GM23338 (cell line): ENCODE measurements around the gene RSU1. TPM values are rescaled to one million over a fixed set of nuclear protein-coding genes. Genes with fewer than 3 reads are reported as not detected.

Source experiments
- ATAC-seq: fragments of 200-7000 bp; cut with Tn5 transposase; 3 replicates; pipeline ENCODE4 v1.9.1; 2020
- DNase-seq: peaks from one replicate; pipeline ENCODE4 v3.0.0-alpha.2; 2015; ENCODE audit warnings: low spot score
- H2AFZ ChIP-seq: fragments of 200-600 bp; sonication (generic); 2 replicates; pipeline ENCODE4 v1.8.0; 2016; ENCODE audit warnings: antibody characterized with exemption, mild to moderate bottlenecking, moderate library complexity
- H3F3A ChIP-seq: fragments of 200-600 bp; sonication (generic); replicated peaks from 2 replicates; pipeline ENCODE4 v1.8.0; 2017; ENCODE audit warnings: antibody characterized with exemption, mixed run types, low read depth
- H3K27ac ChIP-seq: fragments of 200-600 bp; sonication (generic); 2 replicates; pipeline ENCODE4 v1.6.1; 2016; ENCODE audit warnings: low read depth
- H3K27me3 ChIP-seq: fragments of 200-600 bp; sonication (generic); 2 replicates; pipeline ENCODE4 v1.8.0; 2016; ENCODE audit warnings: mild to moderate bottlenecking, mixed run types, moderate library complexity; ENCODE audit not compliant: insufficient read depth
- H3K36me3 ChIP-seq: fragments of 200-600 bp; sonication (generic); 2 replicates; pipeline ENCODE4 v1.8.0; 2016; ENCODE audit warnings: mild to moderate bottlenecking; ENCODE audit not compliant: insufficient read depth
- H3K4me1 ChIP-seq: fragments of 200-600 bp; sonication (generic); 2 replicates; pipeline ENCODE4 v1.8.0; 2016; ENCODE audit warnings: mild to moderate bottlenecking, moderate library complexity; ENCODE audit not compliant: insufficient read depth
- H3K4me2 ChIP-seq: fragments of 200-600 bp; sonication (generic); 2 replicates; pipeline ENCODE4 v1.7.1; 2017; ENCODE audit warnings: mixed run types
- H3K4me3 ChIP-seq: fragments of 200-600 bp; sonication (generic); 2 replicates; pipeline ENCODE4 v1.6.1; 2016; ENCODE audit warnings: mixed run types
- H3K79me2 ChIP-seq: fragments of 200-600 bp; sonication (generic); replicated peaks from 2 replicates; pipeline ENCODE4 v1.8.0; 2017; ENCODE audit warnings: mild to moderate bottlenecking; ENCODE audit not compliant: insufficient read depth
- H3K9me2 ChIP-seq: fragments of 200-600 bp; sonication (generic); 2 replicates; pipeline ENCODE4 v1.8.0; 2017; ENCODE audit not compliant: insufficient read depth
- H4K20me1 ChIP-seq: fragments of 200-600 bp; sonication (generic); replicated peaks from 2 replicates; pipeline ENCODE4 v1.8.0; 2017; ENCODE audit warnings: mild to moderate bottlenecking; ENCODE audit not compliant: insufficient read depth
- H3K27ac Mint-ChIP-seq: 2 replicates; pipeline ENCODE4 v1.8.0; 2020; ENCODE audit warnings: inconsistent platforms, mild to moderate bottlenecking, moderate library complexity, mixed read lengths
- H3K27me3 Mint-ChIP-seq: 3 replicates; pipeline ENCODE4 v1.8.0; 2022; ENCODE audit warnings: low read depth, mild to moderate bottlenecking, moderate library complexity, mixed read lengths, inconsistent platforms; ENCODE audit not compliant: insufficient read depth, poor library complexity
- H3K36me3 Mint-ChIP-seq: 3 replicates; pipeline ENCODE4 v1.8.0; 2021; ENCODE audit warnings: low read depth, mild to moderate bottlenecking, inconsistent platforms, moderate library complexity, mixed read lengths
- H3K4me1 Mint-ChIP-seq: 3 replicates; pipeline ENCODE4 v1.8.0; 2020; ENCODE audit warnings: mild to moderate bottlenecking, inconsistent platforms, mixed read lengths
- H3K4me3 Mint-ChIP-seq: 3 replicates; pipeline ENCODE4 v1.8.0; 2021; ENCODE audit warnings: moderate library complexity, mild to moderate bottlenecking, inconsistent platforms, mixed read lengths
- H3K9me3 Mint-ChIP-seq: 3 replicates; pipeline ENCODE4 v1.8.0; 2020; ENCODE audit warnings: moderate library complexity, mild to moderate bottlenecking, inconsistent platforms, mixed read lengths
- CREB1 ChIP-seq: fragments of 250-450 bp; sonication (Bioruptor Pico); IDR thresholded peaks from 2 replicates; pipeline ENCODE4 v1.5.0; 2020; ENCODE audit warnings: low read depth, mild to moderate bottlenecking, moderate library complexity
- CTCF ChIP-seq, 2 experiments: fragments of 200-600 bp in 1 of 2; sonication (generic) in 1 of 2; conservative IDR thresholded peaks; 2 replicates each; pipeline versions ENCODE4 v1.5.1 to v1.6.1; 2016 to 2017; ENCODE audit warnings: antibody characterized with exemption in 2 of 2, low read depth in 2 of 2, mild to moderate bottlenecking in 2 of 2, moderate library complexity in 1 of 2
- ETS1 ChIP-seq: IDR thresholded peaks from 2 replicates; pipeline ENCODE4 v1.6.1; 2016; ENCODE audit warnings: antibody characterized with exemption
- EZH2 ChIP-seq: fragments of 200-600 bp; sonication (generic); IDR thresholded peaks from one replicate; pipeline ENCODE4 v1.8.0; 2017; ENCODE audit warnings: antibody characterized with exemption, mild to moderate bottlenecking, low read depth; ENCODE audit not compliant: unreplicated experiment
- EZH2phosphoT487 ChIP-seq: fragments of 200-600 bp; sonication (generic); IDR thresholded peaks from one replicate; pipeline ENCODE4 v1.8.1; 2018; ENCODE audit warnings: antibody characterized with exemption; ENCODE audit not compliant: unreplicated experiment
- JUNB ChIP-seq: IDR thresholded peaks from one replicate; pipeline ENCODE4 v1.6.1; 2016; ENCODE audit warnings: antibody characterized with exemption; ENCODE audit not compliant: unreplicated experiment
- NANOG ChIP-seq: IDR thresholded peaks from 2 replicates; pipeline ENCODE4 v1.6.1; 2016; ENCODE audit warnings: antibody characterized with exemption, borderline replicate concordance
- POLR2AphosphoS5 ChIP-seq: IDR thresholded peaks from 2 replicates; pipeline ENCODE4 v1.6.1; 2016; ENCODE audit warnings: antibody characterized with exemption, low read depth
- REST ChIP-seq: IDR thresholded peaks from one replicate; pipeline ENCODE4 v1.6.1; 2018; ENCODE audit warnings: antibody characterized with exemption; ENCODE audit not compliant: unreplicated experiment
- STAT1 ChIP-seq: IDR thresholded peaks from one replicate; pipeline ENCODE4 v1.6.1; 2016; ENCODE audit warnings: antibody characterized with exemption; ENCODE audit not compliant: unreplicated experiment
- ZNF114 ChIP-seq: fragments of 250-450 bp; sonication (Bioruptor Pico); IDR thresholded peaks from 2 replicates; pipeline ENCODE4 v1.5.0; 2020; ENCODE audit warnings: mild to moderate bottlenecking, moderate library complexity
- ZNF331 ChIP-seq: fragments of 250-450 bp; sonication (Bioruptor Pico); IDR thresholded peaks from 2 replicates; pipeline ENCODE4 v1.5.0; 2020; ENCODE audit warnings: low read depth, mild to moderate bottlenecking, moderate library complexity
- ZNF462 ChIP-seq: fragments of 250-450 bp; sonication (Bioruptor Pico); IDR thresholded peaks from 2 replicates; pipeline ENCODE4 v1.5.0; 2020; ENCODE audit warnings: mild to moderate bottlenecking, moderate library complexity
- polyA plus RNA-seq: library from polyadenylated mRNA; unstranded; fragments of >200 nt; fragmentation: Nextera tagmentation; extraction: Ambion mirVana; gene quantifications from 2 replicates; pipeline ENCODE4 v1.2.1, GENCODE V29; 2016
- total RNA-seq: library from RNA; depleted of rRNA; stranded (reverse); fragments of >200 nt; shearing (Covaris generic); gene quantifications from 2 replicates; pipeline ENCODE4 v1.2.3, GENCODE V29; 2014

RSU1 gene
- total and polyA plus RNA-seq, 2 experiments from 2014 or later: 62.7 to 96.2 TPM

- H3K27ac Mint-ChIP-seq: no peak overlapping the region
- H3K27me3 Mint-ChIP-seq: peaks cover 3% of the 10 kb centered on the region
- Histone ChIP-seq H3K4me3 (no peak overlapping the region), H3F3A (no peaks in the 10 kb centered on the region), H3K4me2 (no peak overlapping the region), H3K27ac (no peak overlapping the region), H3K36me3 (no peaks in the 10 kb centered on the region), H3K9me2 (peaks cover 5% of the 10 kb centered on the region; the same call in 1 of the 2 replicates), H2AFZ (no peak overlapping the region), H3K79me2 (no peaks in the 10 kb centered on the region), H4K20me1 (no peaks in the 10 kb centered on the region), H3K4me1 (no peaks in the 10 kb centered on the region), H3K27me3 (no peaks in the 10 kb centered on the region)
- DNase-seq: no peak
- no peaks in the 10 kb centered on the region for H3K4me1 Mint-ChIP-seq
- no peaks in the 10 kb centered on the region for H3K9me3 Mint-ChIP-seq
- no peaks in the 10 kb centered on the region for H3K36me3 Mint-ChIP-seq
- ATAC-seq: no peak
- H3K4me3 Mint-ChIP-seq: no peak overlapping the region
- TF ChIP-seq ZNF462 (no peak), CREB1 (CRISPR knock-in tag) (no peak), CTCF (conservative IDR thresholded peaks at IDR 0.05; ENCODE audit: low read depth in 2 of 2) (no peak), EZH2phosphoT487 (no peak), NANOG (no peak), ZNF331 (CRISPR knock-in tag) (no peak), ZNF114 (CRISPR knock-in tag) (no peak), REST (no peak), JUNB (no peak), POLR2AphosphoS5 (no peak), EZH2 (no peak), STAT1 (no peak), ETS1 (no peak)
These were observed 236.0 kb downstream of the RSU1 start for GRCh38 chr10:16581202-16581601.
